22Rv1 (cell line): ENCODE measurements around the gene PTMA.

Experiments used
- CTCF ChIP-seq: fragments of 450-650 bp; IDR thresholded peaks from 2 replicates; pipeline ENCODE4 v1.5.1; 2017; ENCODE audit warnings: mild to moderate bottlenecking
- ZFX ChIP-seq: fragments of 450-650 bp; IDR thresholded peaks from 2 replicates; pipeline ENCODE4 v1.6.1; 2017; ENCODE audit warnings: antibody characterized with exemption, borderline replicate concordance

GRCh38 chr2:231663458-231664212 lies 44.7 kb upstream of the PTMA start:
- TF ChIP-seq CTCF = no peak
- no peak for TF ChIP-seq ZFX
